Measurements from ENCODE around the gene MPP2.

The MPP2 gene

DNA sequence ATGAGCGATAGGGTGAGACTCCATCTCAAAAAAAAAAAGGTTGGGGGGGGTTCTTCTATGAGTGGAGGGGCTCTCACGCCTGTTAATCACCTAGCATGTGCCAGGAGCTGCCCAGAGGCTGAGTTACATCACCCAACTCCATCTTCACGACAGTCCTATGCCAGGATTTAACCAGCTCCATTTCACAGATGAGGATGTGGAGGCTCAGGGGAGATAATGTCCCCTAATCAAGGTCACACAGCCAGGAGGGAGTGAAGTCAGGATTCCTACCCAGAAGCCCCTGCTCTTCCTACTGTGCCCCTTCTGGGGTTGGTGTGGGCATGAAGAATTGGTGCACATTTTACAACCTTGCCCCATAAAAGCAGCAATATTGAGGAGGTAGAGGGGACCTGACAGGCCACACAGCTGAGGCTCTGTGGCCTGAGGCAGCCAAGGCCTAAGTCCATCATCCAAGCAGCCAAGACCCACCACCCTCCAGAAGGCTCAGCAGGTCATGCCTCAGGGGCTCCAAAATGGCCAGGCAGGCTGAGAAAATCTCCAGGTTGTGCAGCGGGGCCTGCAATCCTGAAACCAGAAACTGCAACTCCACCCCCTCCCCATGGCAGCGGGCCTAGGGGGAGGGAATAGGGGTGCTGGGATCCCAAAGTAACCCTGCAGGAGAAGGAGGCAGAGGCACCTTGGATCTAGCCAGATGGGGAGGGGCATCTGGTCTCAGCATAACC is 28.0 kb upstream of the MPP2 start:
- Histone ChIP-seq H3K4me3 (ENCODE audit: low read length) (no peak overlapping the region), H4K20me1 (ENCODE audit: insufficient read depth, low read length) (no peaks in the 10 kb centered on the region), H3K79me2 (ENCODE audit: low read length) (no peaks in the 10 kb centered on the region), H3K27me3 (ENCODE audit: low read depth, low read length) (no peaks in the 10 kb centered on the region), H3K36me3 (replicated peaks; ENCODE audit: low read depth, low read length) (no peaks in the 10 kb centered on the region), H2AFZ (ENCODE audit: low read depth, low read length) (no peak overlapping the region), H3K4me1 (ENCODE audit: low read length) (0 out of 2 replicates have a peak, but pooled peaks cover 4% of the 10 kb centered on the region), H3K9me3 (ENCODE audit: insufficient read depth, low read length) (no peaks in the 10 kb centered on the region), H3K4me2 (ENCODE audit: low read length) (no peak overlapping the region), H3K9ac (ENCODE audit: low read length) (no peak overlapping the region), H3K27ac (ENCODE audit: low read length) (no peak overlapping the region)
- TF ChIP-seq, protein P1, sequence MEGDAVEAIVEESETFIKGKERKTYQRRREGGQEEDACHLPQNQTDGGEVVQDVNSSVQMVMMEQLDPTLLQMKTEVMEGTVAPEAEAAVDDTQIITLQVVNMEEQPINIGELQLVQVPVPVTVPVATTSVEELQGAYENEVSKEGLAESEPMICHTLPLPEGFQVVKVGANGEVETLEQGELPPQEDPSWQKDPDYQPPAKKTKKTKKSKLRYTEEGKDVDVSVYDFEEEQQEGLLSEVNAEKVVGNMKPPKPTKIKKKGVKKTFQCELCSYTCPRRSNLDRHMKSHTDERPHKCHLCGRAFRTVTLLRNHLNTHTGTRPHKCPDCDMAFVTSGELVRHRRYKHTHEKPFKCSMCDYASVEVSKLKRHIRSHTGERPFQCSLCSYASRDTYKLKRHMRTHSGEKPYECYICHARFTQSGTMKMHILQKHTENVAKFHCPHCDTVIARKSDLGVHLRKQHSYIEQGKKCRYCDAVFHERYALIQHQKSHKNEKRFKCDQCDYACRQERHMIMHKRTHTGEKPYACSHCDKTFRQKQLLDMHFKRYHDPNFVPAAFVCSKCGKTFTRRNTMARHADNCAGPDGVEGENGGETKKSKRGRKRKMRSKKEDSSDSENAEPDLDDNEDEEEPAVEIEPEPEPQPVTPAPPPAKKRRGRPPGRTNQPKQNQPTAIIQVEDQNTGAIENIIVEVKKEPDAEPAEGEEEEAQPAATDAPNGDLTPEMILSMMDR (IDR thresholded peaks at IDR 0.05; ENCODE audit: low read depth, low read length), result no peak
- no peak for TF ChIP-seq EZH2phosphoT487 (IDR thresholded peaks at IDR 0.05; ENCODE audit: low read depth)

DNA sequence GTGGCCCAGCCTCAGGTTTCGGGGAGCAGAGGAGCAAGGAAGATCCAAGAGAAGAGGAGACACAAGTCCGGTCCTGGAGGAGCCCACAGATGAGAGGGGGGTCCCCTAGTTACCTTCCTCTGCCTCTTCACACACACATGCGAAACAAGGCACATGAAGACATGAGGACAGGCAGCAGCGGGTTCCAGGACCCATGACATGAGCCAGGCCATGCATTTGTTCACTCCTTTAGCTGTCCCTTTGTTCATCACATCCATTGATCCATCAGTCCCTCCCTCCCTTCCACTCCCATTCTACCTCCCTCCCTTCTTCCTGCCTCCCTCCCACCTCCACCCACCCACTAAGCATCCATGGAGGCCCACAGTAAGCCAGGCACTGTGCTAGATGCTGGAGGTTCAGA is 25.6 kb upstream of the MPP2 start:
- Histone ChIP-seq H2AFZ (ENCODE audit: low read depth, low read length) (no peak overlapping the region), H3K4me1 (ENCODE audit: low read length) (no peaks in the 10 kb centered on the region), H3K27me3 (ENCODE audit: low read depth, low read length) (no peaks in the 10 kb centered on the region), H3K27ac (ENCODE audit: low read length) (no peak overlapping the region), H4K20me1 (ENCODE audit: insufficient read depth, low read length) (no peaks in the 10 kb centered on the region), H3K36me3 (replicated peaks; ENCODE audit: low read depth, low read length) (no peaks in the 10 kb centered on the region), H3K4me3 (ENCODE audit: low read length) (no peak overlapping the region), H3K9me3 (ENCODE audit: insufficient read depth, low read length) (no peaks in the 10 kb centered on the region), H3K79me2 (ENCODE audit: low read length) (no peaks in the 10 kb centered on the region), H3K9ac (ENCODE audit: low read length) (no peak overlapping the region), H3K4me2 (ENCODE audit: low read length) (no peak overlapping the region)
- TF ChIP-seq, protein P1 (IDR thresholded peaks at IDR 0.05; ENCODE audit: low read depth, low read length), result no peak
- TF ChIP-seq EZH2phosphoT487 (IDR thresholded peaks at IDR 0.05; ENCODE audit: low read depth), result no peak

DNA sequence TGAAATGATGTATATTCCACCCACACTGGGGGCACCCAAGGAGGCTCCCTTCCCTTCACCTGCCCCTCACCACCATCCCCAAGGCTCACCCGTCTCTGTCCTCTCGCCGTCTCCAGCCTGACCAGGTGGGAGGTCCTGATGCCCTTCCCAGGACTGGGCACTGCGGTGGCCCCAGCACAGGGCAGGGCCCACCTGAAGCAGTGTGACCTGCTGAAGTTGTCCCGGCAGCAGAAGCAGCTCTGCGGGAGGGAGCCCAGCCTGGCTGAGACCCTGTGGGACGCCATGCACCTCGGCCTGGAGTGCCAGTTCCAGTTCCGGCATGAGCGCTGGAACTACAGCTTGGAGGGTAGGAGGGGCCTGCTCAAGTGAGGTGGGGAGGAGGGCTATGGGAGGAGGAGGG is 25.0 kb upstream of the MPP2 start:
- no peak overlapping the region for H2AFZ ChIP-seq (ENCODE audit: low read depth, low read length)
- H4K20me1 ChIP-seq (ENCODE audit: insufficient read depth, low read length), result no peaks in the 10 kb centered on the region
- TF ChIP-seq, protein P1 (IDR thresholded peaks at IDR 0.05; ENCODE audit: low read depth, low read length), result no peak
- no peak for TF ChIP-seq EZH2phosphoT487 (IDR thresholded peaks at IDR 0.05; ENCODE audit: low read depth)
- no peaks in the 10 kb centered on the region for H3K27me3 ChIP-seq (ENCODE audit: low read depth, low read length)
- no peaks in the 10 kb centered on the region for H3K79me2 ChIP-seq (ENCODE audit: low read length)
- no peak overlapping the region for H3K4me3 ChIP-seq (ENCODE audit: low read length)
- H3K9me3 ChIP-seq (ENCODE audit: insufficient read depth, low read length), result no peaks in the 10 kb centered on the region
- H3K9ac ChIP-seq (ENCODE audit: low read length), result no peak overlapping the region
- no peak overlapping the region for H3K27ac ChIP-seq (ENCODE audit: low read length)
- no peaks in the 10 kb centered on the region for H3K36me3 ChIP-seq (replicated peaks; ENCODE audit: low read depth, low read length)
- H3K4me2 ChIP-seq (ENCODE audit: low read length), result no peak overlapping the region
- H3K4me1 ChIP-seq (ENCODE audit: low read length), result no peaks in the 10 kb centered on the region

DNA sequence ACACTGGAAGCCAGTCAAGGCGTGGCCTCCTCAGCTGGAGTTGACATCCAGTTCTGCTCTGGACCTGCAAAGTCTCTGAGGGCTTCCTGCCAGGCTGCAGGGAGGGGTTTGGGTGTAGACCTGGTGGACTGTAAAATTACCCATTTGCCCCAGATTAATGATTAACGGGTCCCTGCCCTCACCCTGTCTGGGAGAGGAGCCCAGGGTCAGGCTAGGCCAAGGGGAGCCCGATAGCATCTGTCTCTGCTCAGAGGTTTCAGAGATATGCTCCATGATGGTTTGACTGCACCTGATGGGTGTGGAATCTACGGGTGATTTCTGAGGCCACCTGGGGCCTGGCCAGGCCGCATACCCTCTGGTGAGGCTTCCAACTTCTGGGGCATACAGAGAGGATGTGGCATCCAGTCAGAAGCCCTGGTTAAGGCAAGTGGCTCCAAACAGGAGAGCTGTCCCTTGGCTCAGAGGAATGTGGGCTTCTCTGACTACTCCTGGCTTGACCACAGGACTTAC is 23.8 kb upstream of the MPP2 start:
- Histone ChIP-seq H3K4me2 (ENCODE audit: low read length) (no peak overlapping the region), H3K4me3 (ENCODE audit: low read length) (no peak overlapping the region), H3K27me3 (ENCODE audit: low read depth, low read length) (no peaks in the 10 kb centered on the region), H3K36me3 (replicated peaks; ENCODE audit: low read depth, low read length) (no peaks in the 10 kb centered on the region), H3K4me1 (ENCODE audit: low read length) (no peaks in the 10 kb centered on the region), H4K20me1 (ENCODE audit: insufficient read depth, low read length) (no peaks in the 10 kb centered on the region), H3K9ac (ENCODE audit: low read length) (no peak overlapping the region), H3K27ac (ENCODE audit: low read length) (no peak overlapping the region), H2AFZ (ENCODE audit: low read depth, low read length) (no peak overlapping the region), H3K9me3 (ENCODE audit: insufficient read depth, low read length) (no peaks in the 10 kb centered on the region), H3K79me2 (ENCODE audit: low read length) (no peaks in the 10 kb centered on the region)
- TF ChIP-seq, protein P1 (IDR thresholded peaks at IDR 0.05; ENCODE audit: low read depth, low read length), result no peak
- no peak for TF ChIP-seq EZH2phosphoT487 (IDR thresholded peaks at IDR 0.05; ENCODE audit: low read depth)

Data from OCI-LY3 (cell line).